Aorta (tissue), 5 donors: ENCODE results near the gene CASP10. TPM values are rescaled to one million over a fixed set of nuclear protein-coding genes. Genes with fewer than 3 reads are reported as not detected.

Source experiments
- ATAC-seq: fragments of 200-7000 bp; cut with Tn5 transposase; one replicate; pipeline ENCODE4 v1.9.1; 2022; ENCODE audit warnings: moderate library complexity; ENCODE audit not compliant: low FRiP score
- DNase-seq, 2 donors: peaks; one replicate each; pipeline ENCODE4 v3.0.0-alpha.2; 2020
- H3K27ac ChIP-seq, 2 donors: one replicate each; pipeline ENCODE4 v1.5.1; 2013; ENCODE audit warnings: low read length in 2 of 2, mild to moderate bottlenecking in 2 of 2, moderate library complexity in 2 of 2, control low read depth in 1 of 2, inconsistent platforms in 1 of 2, low read depth in 1 of 2
- H3K27me3 ChIP-seq, 2 donors: one replicate each; pipeline ENCODE4 v1.6.1; 2013; ENCODE audit warnings: control low read depth in 1 of 2, low read length in 1 of 2, mild to moderate bottlenecking in 1 of 2, moderate library complexity in 1 of 2; ENCODE audit not compliant: insufficient read depth in 2 of 2, control insufficient read depth in 1 of 2
- H3K36me3 ChIP-seq, 2 donors: one replicate each; pipeline ENCODE4 v1.6.1; 2013; ENCODE audit warnings: control low read depth in 1 of 2, low read length in 1 of 2, mild to moderate bottlenecking in 1 of 2; ENCODE audit not compliant: insufficient read depth in 2 of 2, control insufficient read depth in 1 of 2
- H3K4me1 ChIP-seq, 2 donors: one replicate each; pipeline ENCODE4 v1.6.1; 2013; ENCODE audit warnings: low read length in 2 of 2, control low read depth in 1 of 2, mild to moderate bottlenecking in 1 of 2, moderate library complexity in 1 of 2; ENCODE audit not compliant: insufficient read depth in 2 of 2, control insufficient read depth in 1 of 2
- H3K4me3 ChIP-seq, 2 donors: one replicate each; pipeline ENCODE4 v1.5.1; 2013; ENCODE audit warnings: low read length in 2 of 2, control low read depth in 1 of 2, mild to moderate bottlenecking in 1 of 2
- H3K9me3 ChIP-seq: one replicate; pipeline ENCODE4 v1.6.1; 2013; ENCODE audit warnings: mild to moderate bottlenecking, low read length; ENCODE audit not compliant: control insufficient read depth
- WGBS, 2 donors: extraction: QIAGEN DNeasy Blood & Tissue Kit; methylation state at CpG; one replicate each; pipeline ENCODE4 v1.1.7; 2013; 5-methylcytosine and 5-hydroxymethylcytosine counted together
- intact Hi-C, 2 donors: fragments of 100-400 bp; cut with DNase I; formaldehyde crosslinking; loops; one replicate each; pipeline versions ENCODE4 v1.14.2 to v1.15.0; 2022
- polyA plus RNA-seq, 2 donors: library from polyadenylated mRNA; stranded (reverse); fragments of 200-250 nt; gene quantifications; one replicate each; pipeline ENCODE4 v1.2.3, GENCODE V29; 2013
- total RNA-seq, 2 donors: library from RNA; stranded (reverse); fragmentation: NEBNext Ultra II Directional; extraction: Animal tissue kit (Norgen Biotek cat#: 25700); gene quantifications; one replicate each; pipeline ENCODE4 v1.2.1, GENCODE V29; 2021
- donor health status: healthy with polysubstance abuse.
- donor health status: Bipolar disorder and iron deficiency.
- donor health status: DM: no; HTN: no; CAD: no.
- donor health status: DM: no; HTN: no; CAD: no.
- donor health status: DM: yes; HTN: yes; CAD: no.

CASP10 gene
- total and polyA plus RNA-seq, 4 donors: 1.1 to 26.1 (median 5.7) TPM

DNA sequence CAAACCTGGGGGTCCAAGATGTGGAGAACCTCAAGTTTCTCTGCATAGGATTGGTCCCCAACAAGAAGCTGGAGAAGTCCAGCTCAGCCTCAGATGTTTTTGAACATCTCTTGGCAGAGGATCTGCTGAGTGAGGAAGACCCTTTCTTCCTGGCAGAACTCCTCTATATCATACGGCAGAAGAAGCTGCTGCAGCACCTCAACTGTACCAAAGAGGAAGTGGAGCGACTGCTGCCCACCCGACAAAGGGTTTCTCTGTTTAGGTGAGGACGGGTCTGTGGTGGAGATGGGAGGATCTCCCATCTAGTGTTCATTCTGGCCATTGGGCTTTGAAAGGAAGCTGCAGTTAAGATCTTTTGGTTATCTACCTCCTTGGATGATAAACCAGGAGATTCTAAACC lies 2.9 kb downstream of the CASP10 start:
- WGBS, 2 donors: 85 to 86% methylated on average over 4 of the region's 4 CpGs
- Histone ChIP-seq H3K4me1 (no peaks in the 10 kb centered on the region), H3K4me3 (no peak overlapping the region), H3K27ac (no peak overlapping the region), H3K27me3 (no peaks in the 10 kb centered on the region), H3K36me3 (no peaks in the 10 kb centered on the region), H3K9me3 (no peaks in the 10 kb centered on the region)
- intact Hi-C loops: no loop called here
- DNase-seq (no peak), ATAC-seq (no peak)

DNA sequence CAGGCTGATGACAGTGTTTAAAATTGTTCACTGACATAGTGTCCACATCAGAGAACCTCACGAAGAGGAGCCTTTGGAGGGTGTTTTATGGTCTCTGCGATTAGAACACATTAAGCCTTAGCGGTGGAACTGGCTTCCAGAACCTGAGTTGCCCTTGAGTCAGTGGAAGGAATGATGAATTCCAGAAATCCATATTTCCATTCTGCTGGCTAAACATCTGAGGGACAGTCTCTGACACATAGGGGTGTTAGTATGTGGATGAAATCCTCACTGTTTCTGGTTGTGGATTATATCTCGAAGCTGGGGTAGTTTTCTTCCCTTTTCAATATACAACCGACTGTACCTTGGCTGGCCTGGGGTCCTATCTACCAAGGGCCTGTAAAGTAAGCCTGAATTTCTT lies 4.0 kb downstream of the CASP10 start:
- no peak for ATAC-seq
- no peak overlapping the region for H3K4me3 ChIP-seq
- H3K4me1 ChIP-seq: peaks cover 0 to 3% of the 10 kb centered on the region in 2 donors
- H3K9me3 ChIP-seq: no peaks in the 10 kb centered on the region
- no peak overlapping the region for H3K27ac ChIP-seq
- H3K27me3 ChIP-seq: no peaks in the 10 kb centered on the region
- DNase-seq: no peak
- intact Hi-C loops: no loop called here
- no peaks in the 10 kb centered on the region for H3K36me3 ChIP-seq
- 89 to 92% methylated on average over 5 of the region's 5 CpGs for WGBS, 2 donors

DNA sequence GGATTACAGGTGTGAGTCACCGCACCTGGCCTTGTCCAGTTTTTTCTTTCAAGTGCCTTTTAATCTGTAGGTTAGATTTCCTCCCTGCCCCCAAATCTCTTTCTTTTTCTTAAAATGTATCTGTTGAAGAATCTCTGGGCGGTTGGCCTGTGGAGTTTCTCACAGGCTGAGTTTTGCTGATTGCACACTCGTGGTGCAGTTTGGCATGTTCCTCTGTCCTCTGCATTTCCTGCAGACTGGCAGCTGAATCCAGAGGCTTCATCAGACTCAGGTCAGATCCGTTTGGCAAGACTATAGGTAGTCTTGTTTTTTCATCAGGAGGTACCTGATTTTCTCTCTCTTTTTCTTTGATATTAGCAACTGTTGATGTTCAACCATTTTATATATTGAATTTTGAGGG lies 5.5 kb downstream of the CASP10 start:
- Histone ChIP-seq H3K36me3 (no peaks in the 10 kb centered on the region), H3K4me3 (no peak overlapping the region), H3K27ac (no peak overlapping the region), H3K4me1 (peaks cover 0 to 3% of the 10 kb centered on the region in 2 donors), H3K9me3 (no peaks in the 10 kb centered on the region), H3K27me3 (no peaks in the 10 kb centered on the region)
- 96% methylated on average over 4 of the region's 4 CpGs for WGBS, 2 donors
- intact Hi-C loops: no loop called here
- ATAC-seq (no peak), DNase-seq (no peak)

DNA sequence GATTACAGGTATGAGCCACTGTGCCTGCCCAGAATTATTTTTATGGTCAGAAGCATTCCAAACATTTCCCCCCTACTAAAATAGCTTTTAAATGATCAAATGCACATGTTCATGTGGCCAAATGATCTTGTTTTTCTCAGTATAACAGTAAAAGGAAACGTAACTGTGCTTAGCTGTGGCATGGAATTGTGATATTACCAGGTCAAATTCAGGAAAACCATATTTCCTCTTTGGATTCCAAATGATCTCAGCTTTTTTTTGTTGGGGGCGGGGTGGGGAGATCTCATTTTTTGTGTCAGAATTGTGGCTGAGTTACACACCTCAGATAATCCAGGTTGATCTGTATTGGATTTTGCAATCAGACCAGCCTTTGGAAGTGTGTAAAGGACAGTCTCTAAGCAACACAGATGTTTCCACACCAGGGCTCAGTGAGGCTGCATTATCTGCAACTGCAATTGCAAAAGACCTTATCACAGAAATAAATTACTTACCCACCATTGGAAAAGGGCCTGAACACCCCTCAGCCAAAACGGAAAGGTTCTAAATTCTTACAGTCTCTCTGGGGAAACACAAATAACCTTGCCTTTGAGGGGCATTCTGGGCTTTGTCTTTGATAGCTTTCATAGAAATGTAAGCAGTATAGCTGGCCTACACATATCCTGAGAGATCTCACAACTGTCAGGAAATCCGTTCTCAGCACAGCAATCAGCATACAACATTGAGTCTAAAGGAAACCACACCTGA lies 8.4 kb downstream of the CASP10 start:
- DNase-seq (no peak), ATAC-seq (peak; percentile 73)
- Histone ChIP-seq H3K4me1 (peaks cover 0 to 3% of the 10 kb centered on the region in 2 donors), H3K27ac (no peak overlapping the region), H3K9me3 (no peaks in the 10 kb centered on the region), H3K27me3 (no peaks in the 10 kb centered on the region), H3K4me3 (no peak overlapping the region), H3K36me3 (no peaks in the 10 kb centered on the region)
- WGBS, 2 donors: 15 to 22% methylated on average over 4 of the region's 4 CpGs
- intact Hi-C loops: no loop called here

DNA sequence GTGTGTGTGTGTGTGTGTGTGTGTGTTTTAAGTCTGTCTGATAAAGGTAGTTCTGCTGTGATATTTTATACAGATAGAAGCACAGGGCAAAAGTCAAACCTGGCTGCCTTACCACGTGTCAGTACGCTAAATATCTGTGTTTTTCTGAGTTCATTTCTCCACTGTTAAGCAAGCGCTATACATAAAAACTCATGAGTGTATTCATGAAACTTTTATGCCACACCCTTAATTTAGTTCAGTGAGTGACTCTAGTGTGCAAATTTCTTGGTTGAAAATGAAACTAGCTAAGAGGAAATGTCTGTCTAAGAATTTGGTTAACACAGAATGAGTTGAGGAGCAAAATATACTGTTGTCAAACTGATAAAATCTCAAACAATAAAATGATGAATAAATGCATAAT lies 11.2 kb downstream of the CASP10 start:
- intact Hi-C loops: no loop called here
- H3K27me3 ChIP-seq: no peaks in the 10 kb centered on the region
- WGBS, 2 donors: 86% methylated on average over 3 of the region's 3 CpGs
- H3K9me3 ChIP-seq: no peaks in the 10 kb centered on the region
- H3K36me3 ChIP-seq: no peaks in the 10 kb centered on the region
- no peak overlapping the region for H3K4me3 ChIP-seq
- ATAC-seq (no peak), DNase-seq (no peak)
- no peak overlapping the region for H3K27ac ChIP-seq
- H3K4me1 ChIP-seq: peaks cover 0 to 3% of the 10 kb centered on the region in 2 donors

DNA sequence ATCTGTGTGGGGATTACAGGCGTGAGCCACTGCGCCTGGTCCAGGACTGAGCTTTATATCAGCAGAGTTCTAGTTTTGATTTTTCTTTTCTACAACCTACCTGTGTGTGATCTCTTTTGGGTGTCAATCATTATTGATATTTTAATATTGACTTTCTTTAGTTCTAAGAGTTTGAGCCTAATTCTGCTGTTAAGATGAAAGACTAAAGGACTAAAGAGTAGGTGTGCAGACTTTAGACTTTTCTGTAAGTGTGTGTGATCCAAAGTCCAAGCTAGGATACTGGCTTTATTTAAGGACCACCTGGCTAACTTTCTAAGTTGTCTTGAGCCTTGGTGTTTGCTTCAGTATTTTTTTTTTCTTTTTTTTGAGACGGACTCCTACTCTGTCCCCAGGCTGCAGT lies 12.4 kb downstream of the CASP10 start:
- H3K36me3 ChIP-seq: no peaks in the 10 kb centered on the region

DNA sequence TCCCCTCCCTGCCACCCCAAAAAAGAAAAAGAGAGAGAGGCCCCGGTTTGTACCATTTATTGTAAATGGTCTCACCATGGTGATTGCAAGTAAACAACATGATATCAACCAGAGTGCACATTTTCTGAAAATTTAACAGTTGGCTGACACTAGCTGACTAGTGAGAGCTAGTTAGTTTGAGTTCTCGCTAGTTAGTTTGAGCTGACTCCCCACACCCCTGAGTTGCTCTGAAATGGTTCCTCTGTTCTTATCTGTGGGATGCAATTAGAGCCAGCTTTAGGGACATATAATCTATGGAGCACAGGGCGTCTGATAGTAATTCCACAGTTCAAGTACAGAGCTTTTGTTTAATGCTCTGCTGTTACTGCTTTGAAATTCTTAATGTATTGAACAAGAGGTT lies 13.1 kb downstream of the CASP10 start:
- no peaks in the 10 kb centered on the region for H3K9me3 ChIP-seq
- no peak overlapping the region for H3K4me3 ChIP-seq
- H3K27me3 ChIP-seq: no peaks in the 10 kb centered on the region
- H3K4me1 ChIP-seq: peaks cover 0 to 3% of the 10 kb centered on the region in 2 donors
- WGBS, 2 donors: 74 to 78% methylated on average over 3 of the region's 3 CpGs
- H3K36me3 ChIP-seq: no peaks in the 10 kb centered on the region
- ATAC-seq (no peak), DNase-seq (no peak)
- intact Hi-C loops: no loop called here
- no peak overlapping the region for H3K27ac ChIP-seq

More for the DNA sequence above, 12.4 kb downstream of the CASP10 start:
- intact Hi-C loops: no loop called here
- Histone ChIP-seq H3K27me3 (no peaks in the 10 kb centered on the region), H3K4me3 (no peak overlapping the region), H3K4me1 (peaks cover 0 to 3% of the 10 kb centered on the region in 2 donors), H3K9me3 (no peaks in the 10 kb centered on the region), H3K27ac (no peak overlapping the region)
- no peak for ATAC-seq
- DNase-seq: no peak
- WGBS, 2 donors: 71 to 80% methylated on average over 3 of the region's 3 CpGs

DNA sequence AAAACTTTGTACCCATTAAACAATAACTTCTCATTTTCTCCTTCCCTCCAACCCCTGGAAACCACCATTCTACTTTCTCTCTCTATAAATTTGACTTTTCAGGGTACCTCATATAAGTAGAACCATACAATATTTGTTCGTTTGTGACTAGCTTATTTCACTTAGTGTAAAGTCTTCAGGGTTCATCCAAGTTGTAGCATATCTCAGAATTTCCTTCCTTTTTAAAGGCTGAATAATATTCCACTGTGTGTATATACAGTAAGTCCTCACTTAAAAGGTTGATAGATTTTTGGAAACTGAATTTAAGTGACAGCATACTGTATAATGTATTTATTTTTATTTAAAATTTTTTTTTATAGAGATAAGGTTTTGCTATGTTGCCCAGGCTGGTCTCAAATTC lies 13.9 kb downstream of the CASP10 start:
- no peak overlapping the region for H3K4me3 ChIP-seq
- no peaks in the 10 kb centered on the region for H3K27me3 ChIP-seq
- H3K4me1 ChIP-seq: no peaks in the 10 kb centered on the region
- no peaks in the 10 kb centered on the region for H3K36me3 ChIP-seq
- intact Hi-C loops: no loop called here
- no peak overlapping the region for H3K27ac ChIP-seq
- no peak for ATAC-seq
- no peaks in the 10 kb centered on the region for H3K9me3 ChIP-seq
- WGBS, 2 donors: 94 to 96% methylated on average over 1 of the region's 1 CpG
- no peak for DNase-seq

DNA sequence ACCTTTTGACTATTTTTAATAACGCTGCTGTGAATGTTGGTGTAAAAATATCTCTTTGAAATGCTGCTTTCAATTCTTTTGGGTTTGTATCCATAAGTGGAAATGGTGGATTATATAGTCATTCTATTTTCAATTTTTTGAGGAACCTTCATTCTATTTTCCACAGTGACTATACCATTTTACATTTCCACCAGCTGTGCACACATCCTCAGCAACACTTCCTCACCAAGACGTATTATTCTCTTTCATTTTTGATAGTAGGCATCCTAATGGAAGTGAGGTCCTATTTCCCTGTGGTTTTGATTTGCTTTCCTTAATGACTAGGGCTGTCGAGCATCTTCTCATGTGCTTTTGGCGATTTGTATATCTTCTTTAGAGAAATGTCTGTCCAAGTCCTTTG lies 14.8 kb downstream of the CASP10 start:
- intact Hi-C loops: no loop called here
- ATAC-seq: no peak
- Histone ChIP-seq H3K36me3 (no peaks in the 10 kb centered on the region), H3K4me1 (no peaks in the 10 kb centered on the region), H3K9me3 (no peaks in the 10 kb centered on the region), H3K4me3 (no peak overlapping the region), H3K27ac (no peak overlapping the region), H3K27me3 (no peaks in the 10 kb centered on the region)
- 59 to 74% methylated on average over 4 of the region's 4 CpGs for WGBS, 2 donors
- DNase-seq: no peak
